C4-2B (cell line): Measurements from ENCODE around the gene SC5D.

ENCODE experiments used
- H3K27ac ChIP-seq: fragments of 450-650 bp; 2 replicates; pipeline ENCODE4 v1.5.1; 2017
- CTCF ChIP-seq: fragments of 450-650 bp; conservative IDR thresholded peaks from 2 replicates; pipeline ENCODE4 v1.5.1; 2017; ENCODE audit warnings: mild to moderate bottlenecking
- ZFX ChIP-seq: fragments of 450-650 bp; IDR thresholded peaks from 2 replicates; pipeline ENCODE4 v1.6.1; 2017

SC5D gene

DNA sequence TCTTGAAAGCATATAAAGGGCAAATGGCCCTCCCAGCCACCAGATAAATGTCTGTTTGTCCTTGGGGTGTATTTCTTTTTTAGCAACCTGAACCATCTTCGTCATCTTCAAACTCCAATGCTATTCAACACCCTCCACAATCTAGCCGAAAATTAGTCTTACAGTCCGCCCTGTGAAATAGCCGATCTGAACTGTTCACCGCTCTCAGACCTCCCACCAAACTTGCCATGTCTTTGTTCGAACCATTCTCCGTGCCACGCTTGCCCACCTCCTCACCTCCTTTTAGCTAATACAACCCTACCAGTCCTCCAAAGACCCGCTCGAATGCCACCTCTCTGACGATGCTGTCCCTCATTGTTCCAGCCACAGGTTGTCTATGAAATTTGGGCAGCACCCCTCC lies 46.0 kb downstream of the SC5D start:
- no peak for TF ChIP-seq ZFX
- no peak for TF ChIP-seq CTCF

DNA sequence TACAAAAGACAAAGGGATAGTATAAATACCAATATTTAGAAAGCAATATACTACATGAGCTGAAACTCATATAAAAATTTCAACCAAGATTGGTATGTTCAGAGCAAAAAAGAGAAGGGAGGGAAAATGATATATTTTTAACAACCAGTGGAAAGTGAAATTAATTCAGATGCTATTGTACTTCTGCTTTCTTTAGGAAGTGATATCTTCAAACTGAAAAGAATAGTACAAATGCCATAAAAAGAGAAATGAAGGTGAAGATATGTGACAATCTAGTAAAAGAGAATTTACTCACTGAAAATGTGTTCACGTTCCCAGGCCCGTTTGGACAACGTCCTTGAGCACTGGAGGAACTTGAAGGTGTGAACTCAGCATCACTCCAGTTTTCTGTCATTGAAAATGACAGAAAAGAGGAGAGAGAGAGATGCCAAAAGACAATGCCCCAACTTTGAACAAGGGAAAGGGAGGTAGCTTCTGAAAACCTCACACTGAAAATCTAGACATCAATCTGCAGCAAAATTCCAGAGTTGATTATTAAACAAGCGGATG lies 47.5 kb downstream of the SC5D start:
- TF ChIP-seq CTCF (no peak), ZFX (no peak)
- H3K27ac ChIP-seq, result no peak overlapping the region

More for the DNA sequence above, 46.0 kb downstream of the SC5D start:
- H3K27ac ChIP-seq, result no peak overlapping the region

DNA sequence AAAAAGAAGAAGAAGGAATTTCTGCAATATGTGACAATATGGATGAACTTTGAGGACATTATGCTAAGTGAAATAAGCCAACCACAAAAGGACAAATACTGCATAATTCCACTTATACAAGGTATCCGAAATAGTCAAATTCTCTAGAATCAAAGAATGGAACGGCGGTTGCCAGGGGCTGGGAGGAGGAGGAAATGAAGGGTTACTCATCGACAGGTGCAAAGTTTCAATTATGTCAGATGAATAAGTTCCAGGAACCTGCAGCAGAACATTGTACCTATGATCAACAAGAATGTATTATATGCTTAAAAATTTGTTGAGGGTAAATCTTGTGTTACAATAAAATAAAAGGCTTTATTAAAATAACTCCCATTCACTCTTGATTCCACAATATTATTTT lies 49.0 kb downstream of the SC5D start:
- no peak for TF ChIP-seq CTCF
- no peak for TF ChIP-seq ZFX
- H3K27ac ChIP-seq, result no peak overlapping the region

DNA sequence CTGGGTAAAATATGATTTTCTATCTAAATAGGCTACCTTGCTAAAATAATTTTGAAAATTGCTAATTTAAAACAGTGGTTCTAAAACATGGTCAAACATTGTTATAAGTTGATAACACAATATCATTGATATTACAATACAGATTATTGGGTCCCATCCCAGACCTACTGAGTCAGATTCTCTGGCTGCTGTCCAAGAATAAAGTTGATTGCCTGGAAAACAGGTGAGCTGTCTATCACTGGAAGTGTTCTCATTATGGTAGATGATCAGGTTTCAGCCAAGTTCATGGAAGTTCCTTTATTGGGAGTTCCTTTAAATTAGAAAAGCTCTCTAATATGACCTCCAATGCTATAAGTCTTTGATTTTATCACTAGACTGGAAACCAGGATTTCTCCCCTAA lies 52.3 kb downstream of the SC5D start:
- no peak overlapping the region for H3K27ac ChIP-seq
- TF ChIP-seq ZFX (no peak; the same call in 1 of the 2 replicates), CTCF (no peak)

DNA sequence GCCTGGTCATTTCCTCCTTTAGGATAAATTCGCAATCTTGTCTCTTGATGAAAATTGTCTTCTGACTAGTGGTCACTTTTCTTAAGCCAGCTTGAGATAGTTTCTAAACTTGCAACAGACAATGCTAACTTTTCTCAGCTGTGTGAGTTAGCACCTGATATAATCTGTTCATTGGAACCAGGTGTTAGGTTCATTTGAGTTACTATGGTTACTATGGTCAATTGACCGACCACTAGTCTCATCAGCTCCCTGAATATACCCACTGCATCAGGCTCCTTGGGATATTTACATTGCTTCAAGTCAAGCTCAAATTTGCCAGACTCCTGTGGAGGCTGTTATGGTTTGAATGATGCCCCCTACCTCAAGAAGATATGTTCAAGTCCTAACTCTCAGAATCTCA lies 54.5 kb downstream of the SC5D start:
- no peak overlapping the region for H3K27ac ChIP-seq
- no peak for TF ChIP-seq CTCF

DNA sequence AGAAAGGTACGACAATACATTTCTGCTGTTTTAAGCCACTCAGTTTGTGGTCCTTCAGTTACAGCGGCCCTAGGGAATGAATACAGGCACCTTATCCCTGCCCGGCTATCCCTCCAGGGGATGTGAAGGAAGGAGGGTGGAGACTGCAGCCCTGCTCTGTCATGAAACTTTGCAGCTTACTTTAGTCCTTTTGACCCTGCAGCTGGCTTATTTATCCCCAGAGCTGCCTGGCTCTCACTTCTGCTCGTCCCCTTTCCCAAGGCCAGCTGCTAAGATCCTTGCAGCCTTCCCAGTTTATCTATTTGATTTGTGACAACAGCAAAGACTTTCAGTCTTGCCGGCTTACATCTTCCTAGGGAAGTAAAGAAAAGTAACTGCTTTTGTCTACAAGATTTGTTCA lies 55.2 kb downstream of the SC5D start:
- no peak overlapping the region for H3K27ac ChIP-seq
- no peak for TF ChIP-seq ZFX
- TF ChIP-seq CTCF, result no peak

- H3K27ac ChIP-seq, result no peak overlapping the region
- TF ChIP-seq CTCF, result no peak
- TF ChIP-seq ZFX, result no peak
Observed at GRCh38 chr11:121348220-121348875, 55.8 kb downstream of the SC5D start.
